Osteoblast (primary cell): ENCODE results near the gene LARP6. TPM values are rescaled to one million over a fixed set of nuclear protein-coding genes. Genes with fewer than 3 reads are reported as not detected.
"Not testable (repeated sequence)": the region's sequence is repeated elsewhere in the genome, so short reads cannot be mapped to it uniquely, and the experiment has no call there.

ENCODE experiments used
- DNase-seq: peaks from one replicate; pipeline ENCODE4 v3.0.0; 2011; ENCODE audit warnings: low spot score, mixed read lengths; ENCODE audit not compliant: insufficient read length; ENCODE audit errors: missing footprints
- H2AFZ ChIP-seq: 2 replicates; pipeline ENCODE4 v1.6.0; 2011; ENCODE audit warnings: mild to moderate bottlenecking, low read length
- H3K27ac ChIP-seq: 2 replicates; pipeline ENCODE4 v1.5.1; 2011; ENCODE audit warnings: mild to moderate bottlenecking, low read depth, low read length, moderate library complexity
- H3K27me3 ChIP-seq: 2 replicates; pipeline ENCODE4 v1.6.0; 2012; ENCODE audit warnings: mild to moderate bottlenecking, control low read depth, inconsistent platforms, low read length, moderate library complexity; ENCODE audit not compliant: insufficient read depth
- H3K36me3 ChIP-seq: 2 replicates; pipeline ENCODE4 v1.5.1; 2011; ENCODE audit warnings: mild to moderate bottlenecking, low read length, control low read depth, moderate library complexity; ENCODE audit not compliant: insufficient read depth
- H3K4me1 ChIP-seq: 2 replicates; pipeline ENCODE4 v1.5.1; 2011; ENCODE audit warnings: mild to moderate bottlenecking, low read length, control low read depth, moderate library complexity; ENCODE audit not compliant: insufficient read depth
- H3K4me2 ChIP-seq: 2 replicates; pipeline ENCODE4 v1.6.0; 2011; ENCODE audit warnings: mild to moderate bottlenecking, low read length; ENCODE audit not compliant: insufficient read depth
- H3K4me3 ChIP-seq: fragments of 200-600 bp; sonication (generic); 3 replicates; pipeline ENCODE4 v1.5.1; 2012; ENCODE audit warnings: mild to moderate bottlenecking, low read length, inconsistent platforms; ENCODE audit not compliant: insufficient read depth
- H3K79me2 ChIP-seq: 2 replicates; pipeline ENCODE4 v1.6.0; 2012; ENCODE audit warnings: mild to moderate bottlenecking, low read length, control low read depth, inconsistent platforms; ENCODE audit not compliant: insufficient read depth
- H3K9me3 ChIP-seq: 2 replicates; pipeline ENCODE4 v1.5.1; 2011; ENCODE audit warnings: low read depth, low read length, control low read depth
- H4K20me1 ChIP-seq: 2 replicates; pipeline ENCODE4 v1.6.0; 2012; ENCODE audit warnings: mild to moderate bottlenecking, low read length, control low read depth; ENCODE audit not compliant: insufficient read depth
- total RNA-seq: library from RNA; depleted of rRNA; stranded (reverse); fragments of >200 nt; gene quantifications from 2 replicates; pipeline ENCODE4 v1.2.3, GENCODE V29; 2012
- TF ChIP-seq, protein P1 (sequence below): IDR thresholded peaks from 2 replicates; pipeline ENCODE4 v1.5.1; 2011; ENCODE audit warnings: mild to moderate bottlenecking, low read depth, low read length, moderate library complexity; ENCODE audit errors: extremely low read depth

The LARP6 gene
- total RNA-seq, 1 donor: 77.4 TPM

DNA sequence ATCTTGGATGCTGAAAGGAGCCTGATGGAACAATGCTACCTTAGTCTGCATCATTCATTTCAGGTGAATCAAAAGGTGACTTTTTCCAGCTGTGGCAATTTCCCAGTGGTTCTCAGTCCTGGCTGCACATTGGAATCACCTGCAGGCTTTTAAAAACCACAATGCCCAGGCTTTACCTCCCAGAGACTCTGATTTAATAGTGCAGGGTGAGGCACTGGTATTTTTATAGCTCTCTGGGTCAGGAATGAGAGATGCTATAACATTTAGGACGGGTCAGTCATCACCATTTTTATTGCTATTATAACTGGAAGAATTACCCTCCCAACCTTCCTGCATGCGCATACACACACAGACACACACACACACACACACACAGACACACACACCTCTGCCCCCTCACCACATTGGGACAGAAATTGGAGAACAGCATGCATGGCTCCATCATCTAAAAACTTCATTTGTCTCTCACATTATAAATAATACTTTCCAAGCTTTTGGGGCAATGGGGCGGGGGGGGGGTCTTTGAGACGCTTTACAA is 41.1 kb downstream of the LARP6 start:
- TF ChIP-seq, protein P1, sequence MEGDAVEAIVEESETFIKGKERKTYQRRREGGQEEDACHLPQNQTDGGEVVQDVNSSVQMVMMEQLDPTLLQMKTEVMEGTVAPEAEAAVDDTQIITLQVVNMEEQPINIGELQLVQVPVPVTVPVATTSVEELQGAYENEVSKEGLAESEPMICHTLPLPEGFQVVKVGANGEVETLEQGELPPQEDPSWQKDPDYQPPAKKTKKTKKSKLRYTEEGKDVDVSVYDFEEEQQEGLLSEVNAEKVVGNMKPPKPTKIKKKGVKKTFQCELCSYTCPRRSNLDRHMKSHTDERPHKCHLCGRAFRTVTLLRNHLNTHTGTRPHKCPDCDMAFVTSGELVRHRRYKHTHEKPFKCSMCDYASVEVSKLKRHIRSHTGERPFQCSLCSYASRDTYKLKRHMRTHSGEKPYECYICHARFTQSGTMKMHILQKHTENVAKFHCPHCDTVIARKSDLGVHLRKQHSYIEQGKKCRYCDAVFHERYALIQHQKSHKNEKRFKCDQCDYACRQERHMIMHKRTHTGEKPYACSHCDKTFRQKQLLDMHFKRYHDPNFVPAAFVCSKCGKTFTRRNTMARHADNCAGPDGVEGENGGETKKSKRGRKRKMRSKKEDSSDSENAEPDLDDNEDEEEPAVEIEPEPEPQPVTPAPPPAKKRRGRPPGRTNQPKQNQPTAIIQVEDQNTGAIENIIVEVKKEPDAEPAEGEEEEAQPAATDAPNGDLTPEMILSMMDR: no peak
- Histone ChIP-seq H3K27ac (no peak overlapping the region), H3K36me3 (no peaks in the 10 kb centered on the region), H2AFZ (peak overlapping the region; percentile 96), H3K4me2 (peak overlapping the region; percentile 99), H3K27me3 (no peaks in the 10 kb centered on the region), H3K4me1 (no peaks in the 10 kb centered on the region), H4K20me1 (no peaks in the 10 kb centered on the region), H3K79me2 (no peaks in the 10 kb centered on the region), H3K9me3 (no peaks in the 10 kb centered on the region), H3K4me3 (no peak overlapping the region)
- DNase-seq: no peak

- H3K27ac ChIP-seq: no peak overlapping the region
- H3K36me3 ChIP-seq: no peaks in the 10 kb centered on the region
- DNase-seq: no peak
- no peak overlapping the region for H2AFZ ChIP-seq
- peaks cover 7% of the 10 kb centered on the region for H3K4me1 ChIP-seq
- no peak overlapping the region for H3K4me3 ChIP-seq
- H3K4me2 ChIP-seq: no peak overlapping the region
- H4K20me1 ChIP-seq: no peaks in the 10 kb centered on the region
- H3K27me3 ChIP-seq: no peaks in the 10 kb centered on the region
- TF ChIP-seq, protein P1: peak; percentile 8
- no peaks in the 10 kb centered on the region for H3K79me2 ChIP-seq
- no peaks in the 10 kb centered on the region for H3K9me3 ChIP-seq
Measured at GRCh38 chr15:70810916-70811578, 42.9 kb downstream of the LARP6 start.

- Histone ChIP-seq H3K27ac (peak overlapping the region; percentile 15), H3K9me3 (no peaks in the 10 kb centered on the region), H4K20me1 (no peaks in the 10 kb centered on the region), H3K4me3 (no peak overlapping the region), H2AFZ (peak overlapping the region; percentile 53), H3K36me3 (no peaks in the 10 kb centered on the region), H3K4me1 (peaks cover 16% of the 10 kb centered on the region), H3K79me2 (no peaks in the 10 kb centered on the region), H3K4me2 (no peak overlapping the region), H3K27me3 (no peaks in the 10 kb centered on the region)
- TF ChIP-seq, protein P1: no peak
- DNase-seq: peak; percentile 22
Measured at GRCh38 chr15:70806992-70807712, 46.8 kb downstream of the LARP6 start.

- not testable (repeated sequence) for H3K4me3 ChIP-seq, H3K79me2 ChIP-seq, DNase-seq, H4K20me1 ChIP-seq, H3K27me3 ChIP-seq, H3K27ac ChIP-seq, H3K9me3 ChIP-seq, H2AFZ ChIP-seq, H3K36me3 ChIP-seq, H3K4me2 ChIP-seq
- H3K4me1 ChIP-seq: peaks cover 39% of the 10 kb centered on the region
Measured at GRCh38 chr15:70804388-70804787, 49.6 kb downstream of the LARP6 start.
